GM12872 (cell line): ENCODE measurements around the gene TAOK1.

Experiments used
- TF ChIP-seq, protein P1 (sequence below): IDR thresholded peaks from 3 replicates; pipeline ENCODE4 v1.5.1; 2011; ENCODE audit warnings: low read depth, mild to moderate bottlenecking, low read length, moderate library complexity; ENCODE audit not compliant: insufficient read depth

TAOK1 gene

DNA sequence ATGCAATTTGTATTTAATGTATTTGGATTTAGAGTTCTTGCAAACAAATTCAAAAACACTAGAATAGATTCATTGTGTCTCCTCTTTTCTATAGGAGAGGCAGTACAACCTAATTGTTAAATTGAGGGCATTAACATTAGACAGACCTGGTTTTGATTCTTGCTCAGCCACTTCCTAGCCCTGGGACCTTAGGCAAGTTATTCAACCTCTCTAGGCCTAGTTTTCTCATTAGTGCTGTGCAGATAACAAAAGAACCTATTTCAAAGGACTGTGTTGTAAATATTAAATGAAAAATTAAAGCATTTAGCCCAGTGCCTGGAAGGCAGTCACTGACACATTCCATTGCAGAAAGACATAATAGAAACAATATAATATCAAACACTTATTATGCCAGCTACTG lies 22.0 kb upstream of the TAOK1 start:
- TF ChIP-seq, protein P1, sequence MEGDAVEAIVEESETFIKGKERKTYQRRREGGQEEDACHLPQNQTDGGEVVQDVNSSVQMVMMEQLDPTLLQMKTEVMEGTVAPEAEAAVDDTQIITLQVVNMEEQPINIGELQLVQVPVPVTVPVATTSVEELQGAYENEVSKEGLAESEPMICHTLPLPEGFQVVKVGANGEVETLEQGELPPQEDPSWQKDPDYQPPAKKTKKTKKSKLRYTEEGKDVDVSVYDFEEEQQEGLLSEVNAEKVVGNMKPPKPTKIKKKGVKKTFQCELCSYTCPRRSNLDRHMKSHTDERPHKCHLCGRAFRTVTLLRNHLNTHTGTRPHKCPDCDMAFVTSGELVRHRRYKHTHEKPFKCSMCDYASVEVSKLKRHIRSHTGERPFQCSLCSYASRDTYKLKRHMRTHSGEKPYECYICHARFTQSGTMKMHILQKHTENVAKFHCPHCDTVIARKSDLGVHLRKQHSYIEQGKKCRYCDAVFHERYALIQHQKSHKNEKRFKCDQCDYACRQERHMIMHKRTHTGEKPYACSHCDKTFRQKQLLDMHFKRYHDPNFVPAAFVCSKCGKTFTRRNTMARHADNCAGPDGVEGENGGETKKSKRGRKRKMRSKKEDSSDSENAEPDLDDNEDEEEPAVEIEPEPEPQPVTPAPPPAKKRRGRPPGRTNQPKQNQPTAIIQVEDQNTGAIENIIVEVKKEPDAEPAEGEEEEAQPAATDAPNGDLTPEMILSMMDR: no peak

DNA sequence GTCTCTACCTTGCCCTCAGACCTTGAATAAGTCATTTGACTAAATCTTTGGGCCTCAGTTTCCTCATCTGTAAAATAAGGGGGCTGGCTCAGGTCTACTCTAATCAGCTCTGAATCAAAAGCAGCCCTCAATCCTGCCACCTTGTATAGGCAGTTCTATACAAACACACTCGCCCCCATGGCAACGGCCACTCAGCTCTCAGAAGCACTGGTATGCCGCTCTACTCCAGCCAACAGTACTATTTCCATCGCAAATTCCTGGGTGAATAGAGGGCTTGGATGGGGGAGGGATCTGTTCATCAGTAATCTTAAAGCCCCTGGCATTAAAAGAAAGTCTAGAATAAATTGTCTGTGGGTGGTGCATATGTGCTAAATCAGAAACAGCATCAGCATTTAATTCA lies 21.2 kb upstream of the TAOK1 start:
- TF ChIP-seq, protein P1: no peak

DNA sequence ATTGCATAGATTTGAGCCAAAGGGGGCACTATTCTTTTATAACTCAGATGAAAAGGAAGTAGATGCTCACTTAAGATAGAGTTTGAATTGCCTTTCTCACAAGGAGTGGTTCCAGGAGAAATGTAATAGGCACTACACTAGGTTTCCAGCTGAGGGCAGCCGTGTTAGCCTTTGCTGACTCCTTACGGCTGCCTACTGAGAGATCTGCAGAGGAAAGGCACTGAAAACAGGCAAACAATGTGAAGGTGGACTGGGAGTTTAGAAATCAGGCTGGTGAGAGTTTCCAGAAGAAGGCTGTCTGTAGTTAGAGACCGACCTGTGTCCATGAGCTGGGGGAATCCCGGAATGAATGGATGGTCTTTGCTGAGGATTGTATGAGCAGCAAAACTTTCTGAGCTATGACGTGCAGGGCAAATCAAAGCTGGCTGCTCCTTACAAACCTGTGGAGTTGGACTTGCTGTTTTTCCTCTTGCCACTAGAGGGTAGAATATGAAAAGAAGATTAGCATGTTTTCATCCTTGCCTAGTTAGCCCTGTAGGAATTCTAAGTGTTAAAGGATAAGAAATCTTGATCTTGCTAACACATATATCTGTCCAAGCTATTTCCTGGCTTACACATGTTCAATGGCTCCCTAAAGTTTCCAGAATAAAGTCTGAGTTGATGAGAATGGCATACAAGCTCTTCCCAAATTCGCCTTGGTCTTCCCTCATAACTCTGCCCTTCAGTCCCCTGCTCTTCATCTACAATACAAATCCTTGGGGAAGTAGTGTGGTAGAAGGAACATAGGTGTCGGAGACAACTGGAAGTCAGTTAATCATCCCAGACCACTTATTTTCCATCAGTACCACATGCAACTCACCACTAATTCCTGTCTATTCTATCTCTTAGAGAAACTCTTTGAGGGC lies 20.1 kb upstream of the TAOK1 start:
- TF ChIP-seq, protein P1: peak; percentile 79

DNA sequence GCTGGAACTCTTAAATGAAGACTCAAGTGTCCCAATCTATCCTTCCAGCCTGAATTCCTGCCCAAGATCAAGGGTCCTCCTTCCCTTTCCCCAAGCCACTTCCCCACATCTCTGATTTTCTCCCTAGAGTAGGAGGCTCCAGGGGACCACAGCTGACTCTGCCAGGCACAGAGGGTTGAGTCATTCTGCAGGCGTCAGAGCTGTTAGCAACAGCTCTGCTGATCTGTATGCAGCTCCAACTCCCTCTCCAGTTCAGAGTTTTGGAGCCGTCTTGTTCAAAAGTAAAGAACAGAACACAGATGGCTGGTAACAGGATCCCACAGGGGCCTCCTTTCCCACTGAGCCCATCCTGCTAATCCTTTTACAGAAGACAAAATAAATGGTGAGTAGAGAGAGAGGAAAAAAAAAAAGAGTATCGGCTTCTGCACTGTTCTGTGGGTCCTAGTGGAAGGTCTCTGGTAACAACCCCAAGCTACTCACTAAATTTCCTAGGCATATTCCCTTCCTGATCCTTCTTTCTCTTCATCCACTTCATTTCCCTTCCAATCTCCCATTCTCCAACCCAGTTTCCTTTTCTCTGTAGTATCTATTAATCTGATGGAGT lies 13.4 kb upstream of the TAOK1 start:
- TF ChIP-seq, protein P1: no peak

DNA sequence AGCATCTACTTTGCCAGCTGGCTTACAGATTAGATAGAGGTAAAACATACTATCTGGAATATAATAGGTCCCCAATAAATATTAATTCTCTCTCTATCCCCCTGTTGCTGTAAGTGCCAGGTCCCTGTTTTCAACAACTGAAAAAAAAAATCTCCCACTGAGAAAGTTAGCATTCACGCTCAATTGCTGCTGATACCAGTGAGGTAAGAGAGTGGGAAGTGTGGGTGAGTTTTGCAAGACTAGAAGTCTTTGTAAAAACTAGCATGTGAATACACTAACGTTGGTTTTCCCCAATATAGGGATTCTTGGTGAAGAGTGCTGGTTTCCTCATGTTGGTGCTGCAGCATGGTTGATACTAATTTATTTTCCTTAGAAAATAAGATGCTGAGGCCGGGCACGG lies 11.7 kb upstream of the TAOK1 start:
- TF ChIP-seq, protein P1: no peak

DNA sequence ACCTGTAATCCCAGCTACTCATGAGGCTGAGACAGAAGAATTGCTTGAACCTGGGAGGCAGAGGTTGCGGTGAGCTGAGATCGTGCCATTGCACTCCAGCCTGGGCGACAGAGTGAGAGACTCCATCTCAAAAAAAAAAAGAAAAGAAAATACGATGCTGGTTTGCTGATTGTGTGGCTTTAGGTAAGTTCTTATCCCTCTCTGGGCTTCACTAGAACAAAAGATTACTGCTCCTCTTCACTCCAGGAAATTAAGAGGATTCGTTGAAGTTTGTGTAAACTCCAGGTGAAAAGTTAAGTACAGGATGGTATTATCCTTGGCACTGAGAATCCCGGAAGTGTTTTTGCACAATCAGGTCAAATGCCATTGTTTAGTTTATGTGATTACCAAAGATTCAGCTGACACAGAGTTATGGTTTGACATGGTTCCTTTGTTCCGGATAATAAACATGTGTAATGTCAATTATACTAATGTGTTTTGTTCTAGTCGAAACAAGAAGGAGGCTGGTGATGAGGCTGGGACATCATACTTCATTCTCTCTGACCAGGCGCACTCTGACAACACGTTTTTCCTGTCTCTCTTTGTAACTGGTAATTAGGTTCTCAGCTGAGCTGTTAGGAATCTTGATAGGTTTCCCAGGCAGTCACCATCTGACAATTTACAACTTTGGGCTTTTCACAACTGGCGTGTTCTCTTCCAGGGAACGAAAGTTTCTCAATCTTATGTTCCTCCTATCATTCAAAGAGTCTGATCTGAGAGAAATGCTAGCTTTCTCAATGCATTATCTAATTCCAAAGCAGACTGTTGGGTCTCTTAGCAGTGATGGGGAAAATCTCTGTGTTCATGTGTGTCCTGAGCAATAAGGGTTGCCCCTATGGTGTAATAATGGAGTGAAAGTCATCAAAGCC lies 10.8 kb upstream of the TAOK1 start:
- TF ChIP-seq, protein P1: no peak

DNA sequence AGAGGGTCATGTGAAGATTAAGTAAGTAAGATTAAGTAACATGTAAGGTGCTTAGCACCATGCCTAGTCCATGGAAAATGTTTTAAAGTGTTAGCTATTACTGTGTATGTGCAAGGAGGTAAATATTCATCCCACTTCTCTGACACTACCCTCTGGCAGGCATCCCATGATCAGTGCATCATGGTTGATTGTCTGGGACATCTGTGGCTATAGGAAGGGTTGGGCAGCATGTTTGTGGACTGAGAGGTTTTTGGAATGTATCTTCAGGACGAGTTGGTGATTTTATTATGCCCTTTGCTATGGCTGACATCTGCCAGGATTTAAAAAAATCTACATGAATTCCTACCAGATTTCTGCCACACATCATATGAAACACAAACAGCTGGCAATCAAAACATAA lies 6.5 kb upstream of the TAOK1 start:
- TF ChIP-seq, protein P1: no peak
